ENCODE measurements around the gene C7. TPM values are rescaled to one million over a fixed set of nuclear protein-coding genes. Genes with fewer than 3 reads are reported as not detected.

Gene C7
- total and polyA plus RNA-seq, 2 of the 8 experiments (the other 6 are each of a cell fraction or from before 2014, with no cell fraction given) = 0.08 TPM; not detected in 1

DNA sequence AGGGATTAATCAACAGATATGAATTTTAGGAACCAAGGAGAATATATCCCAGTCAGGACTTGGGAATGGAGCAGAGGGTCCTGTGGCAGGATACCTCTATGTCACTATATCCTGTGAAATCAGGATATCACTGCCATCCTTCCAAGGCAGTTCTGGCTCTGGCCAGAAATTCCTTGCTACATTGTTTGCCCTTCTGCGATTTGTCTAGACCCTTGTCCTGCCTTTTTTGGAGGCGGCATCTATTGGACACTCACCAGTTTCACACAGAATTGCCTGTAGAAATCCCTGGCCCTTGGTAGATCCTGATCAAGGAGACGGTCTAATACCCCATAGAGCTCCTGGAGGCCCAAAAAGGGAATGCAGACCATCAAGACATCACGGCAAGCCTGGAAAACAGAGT is 90.7 kb downstream of the C7 start:
- no peak overlapping the region for H3K18ac ChIP-seq (ENCODE audit: extremely low read depth, low read length)
- H3K4ac ChIP-seq (replicated peaks; ENCODE audit: insufficient read length, low read depth, low read length) = no peak overlapping the region
- no peak overlapping the region for H2BK15ac ChIP-seq (ENCODE audit: low read length)
- no peak overlapping the region for H3K4me2 ChIP-seq (ENCODE audit: insufficient read depth in 1 of 2, low read depth in 2 of 2, low read length in 2 of 2)
- 93% methylated on average over 4 of the region's 4 CpGs; no CpG with 5 or more reads in 1 of the 2 experiments for WGBS, 2 experiments (ENCODE audit: extremely low coverage in 1 of 2, insufficient coverage in 1 of 2, insufficient read length in 1 of 2, insufficient replicate concordance in 2 of 2, low coverage in 1 of 2, low lambda C conversion rate in 2 of 2, missing lambda C conversion rate in 1 of 2)
- H2AFZ ChIP-seq (ENCODE audit: low read length) = no peak overlapping the region
- CTCF ChIA-PET (ENCODE audit: partially characterized antibody) = interaction anchor here (1.3 kb wide), 1 partner anchor 12 kb away, joined by 3 read pairs; no protein-coding TSS in a partner anchor
- no peak overlapping the region for H2BK5ac ChIP-seq (ENCODE audit: low read depth, low read length)
- H3K79me2 ChIP-seq (ENCODE audit: control insufficient read depth in 1 of 2, insufficient read depth in 2 of 2, low read length in 2 of 2) = no peaks in the 10 kb centered on the region
- no peak overlapping the region for H2BK12ac ChIP-seq (ENCODE audit: low read depth, low read length)
- H3K9ac ChIP-seq (replicated peaks in 1 of 4; ENCODE audit: extremely low read depth in 1 of 4, low read depth in 3 of 4, low read length in 3 of 4) = peak overlapping the region in 1 of 4 experiments; percentile 34; a peak in 1 of 7 replicates
- H3K23ac ChIP-seq (ENCODE audit: insufficient read length) = no peak overlapping the region
- H4K8ac ChIP-seq (ENCODE audit: extremely low read depth, insufficient read depth, low read length) = no peak overlapping the region
- no peak overlapping the region for H3K4me3 ChIP-seq (ENCODE audit: extremely low read depth in 1 of 4, insufficient read depth in 2 of 4, low read depth in 3 of 4, low read length in 4 of 4)
- no peak overlapping the region for H2AK5ac ChIP-seq (ENCODE audit: low read depth, low read length)
- no peak overlapping the region for H4K91ac ChIP-seq (replicated peaks; ENCODE audit: insufficient read length, low read length)
- H3K36me3 ChIP-seq (ENCODE audit: control insufficient read depth in 2 of 4, insufficient read depth in 4 of 4, low read length in 3 of 4) = no peaks in the 10 kb centered on the region
- H3K27ac ChIP-seq (ENCODE audit: low read depth, low read length) = no peak overlapping the region
- H3K79me1 ChIP-seq (ENCODE audit: low read depth, low read length) = no peaks in the 10 kb centered on the region
- no peaks in the 10 kb centered on the region for H4K20me1 ChIP-seq (replicated peaks in 1 of 2; ENCODE audit: control insufficient read depth in 1 of 2, insufficient read depth in 2 of 2, low read length in 2 of 2)
- no peak for FAIRE-seq
- H3K9me3 ChIP-seq (ENCODE audit: insufficient read depth in 2 of 2, low read depth in 1 of 2, low read length in 1 of 2) = no peaks in the 10 kb centered on the region
- H3K4me1 ChIP-seq (replicated peaks in 1 of 4; ENCODE audit: control insufficient read depth in 3 of 4, insufficient read depth in 4 of 4, low read length in 3 of 4) = no peaks in the 10 kb centered on the region
- no peak overlapping the region for H2BK120ac ChIP-seq (replicated peaks; ENCODE audit: low read depth, low read length)
- no peak overlapping the region for H4K5ac ChIP-seq (ENCODE audit: insufficient read length, low read depth, low read length)
- H3K56ac ChIP-seq (replicated peaks; ENCODE audit: insufficient read length, low read depth, low read length) = no peak overlapping the region
- no peak for TF ChIP-seq CTBP2 (IDR thresholded peaks at IDR 0.05; ENCODE audit: borderline replicate concordance, insufficient read depth, insufficient read length, low read length)
- TF ChIP-seq CEBPB (IDR thresholded peaks at IDR 0.05; ENCODE audit: low read depth, low read length) = no peak
- no peak for TF ChIP-seq ATF3 (IDR thresholded peaks at IDR 0.05; ENCODE audit: insufficient read depth, low read depth, low read length)
- no peak for TF ChIP-seq RFX5 (IDR thresholded peaks at IDR 0.05; ENCODE audit: borderline replicate concordance, low read depth, low read length)
- TF ChIP-seq GABPA (IDR thresholded peaks at IDR 0.05; ENCODE audit: borderline replicate concordance, insufficient read depth, low read length) = no peak
- TF ChIP-seq FOSL1 (IDR thresholded peaks at IDR 0.05; ENCODE audit: insufficient read depth, low read depth, low read length) = no peak
- no peak for TF ChIP-seq ZNF274 (IDR thresholded peaks at IDR 0.05; ENCODE audit: borderline replicate concordance, extremely low read depth, low read length)
- TF ChIP-seq EGR1 (IDR thresholded peaks at IDR 0.05; ENCODE audit: borderline replicate concordance, low read depth, low read length) = no peak
- no peak for TF ChIP-seq HDAC2 (IDR thresholded peaks at IDR 0.05; ENCODE audit: borderline replicate concordance in 1 of 2, low read depth in 2 of 2, low read length in 2 of 2)
- TF ChIP-seq SP4 (IDR thresholded peaks at IDR 0.05; ENCODE audit: low read length) = no peak
- no peak for TF ChIP-seq TCF12 (IDR thresholded peaks at IDR 0.05; ENCODE audit: low read depth, low read length)
- no peak for TF ChIP-seq TAF1 (IDR thresholded peaks at IDR 0.05; ENCODE audit: low read depth, low read length)
- H3K14ac ChIP-seq (ENCODE audit: insufficient read length) = no peak overlapping the region
- POLR2A ChIA-PET (ENCODE audit: partially characterized antibody) = no interaction called here
- no peak overlapping the region for H2BK20ac ChIP-seq (ENCODE audit: low read length)
- DNase-seq (ENCODE audit: low read depth in 1 of 2, low spot score in 2 of 2) = no peak
- H3K23me2 ChIP-seq (ENCODE audit: low read depth, low read length) = no peaks in the 10 kb centered on the region
- no peaks in the 10 kb centered on the region for H3K27me3 ChIP-seq (replicated peaks in 1 of 4; ENCODE audit: control insufficient read depth in 3 of 4, extremely low read depth in 1 of 4, insufficient read depth in 3 of 4, low read length in 3 of 4)
